ENCODE measurements around the gene BRINP2.

Gene BRINP2

GRCh38 chr1:177145106-177146070 lies 25.4 kb upstream of the BRINP2 start:
- no peak overlapping the region for H3K27ac ChIP-seq (replicated peaks)
- DNase-seq (ENCODE audit: low read depth in 1 of 2, low spot score in 1 of 2) = no peak
- no peak overlapping the region for H3K4me3 ChIP-seq (replicated peaks; ENCODE audit: insufficient read depth, low read length)
- TF ChIP-seq SPI1 (IDR thresholded peaks at IDR 0.05; ENCODE audit: borderline replicate concordance, low read depth) (no peak), REST (IDR thresholded peaks at IDR 0.05; ENCODE audit: insufficient replicate concordance, low read depth) (no peak), GABPA (IDR thresholded peaks at IDR 0.05; ENCODE audit: low read depth) (no peak), CTCF (IDR thresholded peaks at IDR 0.05; ENCODE audit: insufficient read depth, low read length) (no peak), POLR2AphosphoS5 (IDR thresholded peaks at IDR 0.05; ENCODE audit: low read depth) (no peak)
- H3K27me3 ChIP-seq (ENCODE audit: insufficient read depth, poor library complexity, severe bottlenecking) = peaks cover 2% of the 10 kb centered on the region

GRCh38 chr1:177146499-177146898 lies 24.3 kb upstream of the BRINP2 start:
- H3K27ac ChIP-seq (replicated peaks) = no peak overlapping the region
- DNase-seq (ENCODE audit: low read depth in 1 of 2, low spot score in 1 of 2) = no peak
- no peak for TF ChIP-seq REST (IDR thresholded peaks at IDR 0.05; ENCODE audit: insufficient replicate concordance, low read depth)
- TF ChIP-seq CTCF (IDR thresholded peaks at IDR 0.05; ENCODE audit: insufficient read depth, low read length) = no peak
- TF ChIP-seq SPI1 (IDR thresholded peaks at IDR 0.05; ENCODE audit: borderline replicate concordance, low read depth) = no peak
- TF ChIP-seq GABPA (IDR thresholded peaks at IDR 0.05; ENCODE audit: low read depth) = no peak
- TF ChIP-seq POLR2AphosphoS5 (IDR thresholded peaks at IDR 0.05; ENCODE audit: low read depth) = no peak
- H3K27me3 ChIP-seq (ENCODE audit: insufficient read depth, poor library complexity, severe bottlenecking) = peaks cover 1% of the 10 kb centered on the region
- H3K4me3 ChIP-seq (replicated peaks; ENCODE audit: insufficient read depth, low read length) = no peak overlapping the region

GRCh38 chr1:177162243-177162642 lies 8.5 kb upstream of the BRINP2 start:
- no peak overlapping the region for H3K27ac ChIP-seq (replicated peaks)
- DNase-seq (ENCODE audit: low read depth in 1 of 2, low spot score in 1 of 2) = no peak
- TF ChIP-seq REST (IDR thresholded peaks at IDR 0.05; ENCODE audit: insufficient replicate concordance, low read depth) (no peak), CTCF (IDR thresholded peaks at IDR 0.05; ENCODE audit: insufficient read depth, low read length) (no peak), SPI1 (IDR thresholded peaks at IDR 0.05; ENCODE audit: borderline replicate concordance, low read depth) (no peak), GABPA (IDR thresholded peaks at IDR 0.05; ENCODE audit: low read depth) (no peak), POLR2AphosphoS5 (IDR thresholded peaks at IDR 0.05; ENCODE audit: low read depth) (no peak)
- H3K4me3 ChIP-seq (replicated peaks; ENCODE audit: insufficient read depth, low read length) = no peak overlapping the region
- H3K27me3 ChIP-seq (ENCODE audit: insufficient read depth, poor library complexity, severe bottlenecking) = peaks cover 23% of the 10 kb centered on the region

Measured in HL-60 (cell line).